ENCODE data around the gene LYPD6.

DNA sequence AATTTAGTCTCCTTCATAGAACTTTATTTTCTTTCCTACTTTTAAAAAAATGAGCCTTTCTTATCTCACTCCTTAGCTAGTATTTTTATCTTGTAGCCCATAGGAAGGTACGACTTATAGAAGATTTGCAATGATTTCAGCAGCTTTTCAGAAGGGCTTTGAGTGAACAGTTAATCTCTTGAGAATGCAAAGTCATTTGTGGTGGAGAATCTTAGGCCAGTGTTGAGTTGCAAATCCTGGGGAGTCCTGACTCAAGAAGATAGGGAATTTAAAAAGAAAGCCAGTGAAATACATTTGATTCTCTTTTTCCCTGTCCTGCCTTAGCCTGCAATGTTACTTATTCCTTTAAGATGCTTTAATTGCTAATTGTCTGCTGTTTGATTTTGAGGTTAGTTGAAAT, 33.6 kb downstream of the LYPD6 start:
- TF ChIP-seq, protein P1, sequence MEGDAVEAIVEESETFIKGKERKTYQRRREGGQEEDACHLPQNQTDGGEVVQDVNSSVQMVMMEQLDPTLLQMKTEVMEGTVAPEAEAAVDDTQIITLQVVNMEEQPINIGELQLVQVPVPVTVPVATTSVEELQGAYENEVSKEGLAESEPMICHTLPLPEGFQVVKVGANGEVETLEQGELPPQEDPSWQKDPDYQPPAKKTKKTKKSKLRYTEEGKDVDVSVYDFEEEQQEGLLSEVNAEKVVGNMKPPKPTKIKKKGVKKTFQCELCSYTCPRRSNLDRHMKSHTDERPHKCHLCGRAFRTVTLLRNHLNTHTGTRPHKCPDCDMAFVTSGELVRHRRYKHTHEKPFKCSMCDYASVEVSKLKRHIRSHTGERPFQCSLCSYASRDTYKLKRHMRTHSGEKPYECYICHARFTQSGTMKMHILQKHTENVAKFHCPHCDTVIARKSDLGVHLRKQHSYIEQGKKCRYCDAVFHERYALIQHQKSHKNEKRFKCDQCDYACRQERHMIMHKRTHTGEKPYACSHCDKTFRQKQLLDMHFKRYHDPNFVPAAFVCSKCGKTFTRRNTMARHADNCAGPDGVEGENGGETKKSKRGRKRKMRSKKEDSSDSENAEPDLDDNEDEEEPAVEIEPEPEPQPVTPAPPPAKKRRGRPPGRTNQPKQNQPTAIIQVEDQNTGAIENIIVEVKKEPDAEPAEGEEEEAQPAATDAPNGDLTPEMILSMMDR (IDR thresholded peaks at IDR 0.05): no peak
- TF ChIP-seq POLR2A (IDR thresholded peaks at IDR 0.05): no peak
